Measurements from ENCODE around the gene GMIP.

GRCh38 chr19:19687090-19687489, 43.6 kb upstream of the GMIP start:
- TF ChIP-seq CTCF (IDR thresholded peaks at IDR 0.05) (no peak), POLR2A (IDR thresholded peaks at IDR 0.05) (no peak)

All from heart left ventricle (tissue), 13 donors.